Measurements from ENCODE around the gene CPT2. TPM values are rescaled to one million over a fixed set of nuclear protein-coding genes. Genes with fewer than 3 reads are reported as not detected.

Gene CPT2
- total RNA-seq, 1 experiment from 2014 or later, result 19.6 TPM

- DNase-seq (ENCODE audit: unreplicated experiment), result no peak
- no peaks in the 10 kb centered on the region for H3K9me3 Mint-ChIP-seq (ENCODE audit: unreplicated experiment)
- POLR2A ChIA-PET, result no interaction called here
- H3K4me3 Mint-ChIP-seq (ENCODE audit: unreplicated experiment), result no peak overlapping the region
- intact Hi-C loops (cut with micrococcal nuclease), result no loop called here
- H3K27me3 Mint-ChIP-seq (ENCODE audit: insufficient read depth, unreplicated experiment), result peaks cover 22% of the 10 kb centered on the region
- BruUV-seq (replicated peaks), result no TSS peak
- no peak for TF ChIP-seq CTCF (IDR thresholded peaks at IDR 0.05; ENCODE audit: unreplicated experiment)
- H3K4me1 Mint-ChIP-seq (ENCODE audit: insufficient read depth, unreplicated experiment), result peaks cover 8% of the 10 kb centered on the region
- CTCF ChIA-PET, result interaction anchor here (0.6 to 1.4 kb wide), 3 partner anchors 10 to 450 kb away, joined by 3 to 4 read pairs (median 4); no protein-coding TSS in a partner anchor
- no peak overlapping the region for H3K27ac Mint-ChIP-seq (ENCODE audit: low read depth, unreplicated experiment)
- no peaks in the 10 kb centered on the region for H3K36me3 Mint-ChIP-seq (ENCODE audit: insufficient read depth, unreplicated experiment)
Measured at GRCh38 chr1:53174971-53175913, 21.4 kb upstream of the CPT2 start.

GRCh38 chr1:53176452-53177208 lies 20.0 kb upstream of the CPT2 start:
- no peaks in the 10 kb centered on the region for H3K36me3 Mint-ChIP-seq (ENCODE audit: insufficient read depth, unreplicated experiment)
- peaks cover 8% of the 10 kb centered on the region for H3K4me1 Mint-ChIP-seq (ENCODE audit: insufficient read depth, unreplicated experiment)
- peaks cover 22% of the 10 kb centered on the region for H3K27me3 Mint-ChIP-seq (ENCODE audit: insufficient read depth, unreplicated experiment)
- DNase-seq (ENCODE audit: unreplicated experiment), result no peak
- intact Hi-C loops (cut with micrococcal nuclease), result no loop called here
- CTCF ChIA-PET, result interaction anchor here (0.7 to 1.4 kb wide), 4 partner anchors 9 to 1082 kb away, joined by 3 to 4 read pairs (median 3); no protein-coding TSS in a partner anchor
- no peak overlapping the region for H3K27ac Mint-ChIP-seq (ENCODE audit: low read depth, unreplicated experiment)
- no peak for TF ChIP-seq CTCF (IDR thresholded peaks at IDR 0.05; ENCODE audit: unreplicated experiment)
- no peaks in the 10 kb centered on the region for H3K9me3 Mint-ChIP-seq (ENCODE audit: unreplicated experiment)
- POLR2A ChIA-PET, result no interaction called here
- no TSS peak for BruUV-seq (replicated peaks)
- H3K4me3 Mint-ChIP-seq (ENCODE audit: unreplicated experiment), result no peak overlapping the region

GRCh38 chr1:53180226-53180625 lies 16.4 kb upstream of the CPT2 start:
- no peaks in the 10 kb centered on the region for H3K9me3 Mint-ChIP-seq (ENCODE audit: unreplicated experiment)
- no peaks in the 10 kb centered on the region for H3K4me1 Mint-ChIP-seq (ENCODE audit: insufficient read depth, unreplicated experiment)
- intact Hi-C loops (cut with micrococcal nuclease), result no loop called here
- no peaks in the 10 kb centered on the region for H3K36me3 Mint-ChIP-seq (ENCODE audit: insufficient read depth, unreplicated experiment)
- H3K27me3 Mint-ChIP-seq (ENCODE audit: insufficient read depth, unreplicated experiment), result no peaks in the 10 kb centered on the region
- BruUV-seq (replicated peaks), result no TSS peak
- ChIA-PET POLR2A (interaction anchor here (1.2 to 1.3 kb wide), 2 partner anchors 58 to 166 kb away, joined by 3 to 4 read pairs; partner anchors contain the start of gene MAGOH), CTCF (interaction anchor here (0.6 to 1.8 kb wide), 8 partner anchors 8 to 166 kb away, joined by 3 to 11 read pairs (median 4); no protein-coding TSS in a partner anchor)
- DNase-seq (ENCODE audit: unreplicated experiment), result no peak
- H3K4me3 Mint-ChIP-seq (ENCODE audit: unreplicated experiment), result no peak overlapping the region
- TF ChIP-seq CTCF (IDR thresholded peaks at IDR 0.05; ENCODE audit: unreplicated experiment), result no peak
- H3K27ac Mint-ChIP-seq (ENCODE audit: low read depth, unreplicated experiment), result no peak overlapping the region

- Mint-ChIP-seq H3K27me3 (ENCODE audit: insufficient read depth, unreplicated experiment) (no peaks in the 10 kb centered on the region), H3K4me1 (ENCODE audit: insufficient read depth, unreplicated experiment) (no peaks in the 10 kb centered on the region), H3K27ac (ENCODE audit: low read depth, unreplicated experiment) (no peak overlapping the region), H3K36me3 (ENCODE audit: insufficient read depth, unreplicated experiment) (no peaks in the 10 kb centered on the region), H3K4me3 (ENCODE audit: unreplicated experiment) (no peak overlapping the region), H3K9me3 (ENCODE audit: unreplicated experiment) (no peaks in the 10 kb centered on the region)
- BruUV-seq (replicated peaks), result no TSS peak
- no peak for TF ChIP-seq CTCF (IDR thresholded peaks at IDR 0.05; ENCODE audit: unreplicated experiment)
- no peak for DNase-seq (ENCODE audit: unreplicated experiment)
- CTCF ChIA-PET, result interaction anchor here (0.7 to 1.8 kb wide), 13 partner anchors 9 to 437 kb away, joined by 3 to 11 read pairs (median 4); no protein-coding TSS in a partner anchor
- POLR2A ChIA-PET, result interaction anchor here (1.0 to 1.2 kb wide), 2 partner anchors 167 to 484 kb away, joined by 3 read pairs; no protein-coding TSS in a partner anchor
- intact Hi-C loops (cut with micrococcal nuclease), result no loop called here
Measured at GRCh38 chr1:53180951-53181350, 15.7 kb upstream of the CPT2 start.
